ENCODE measurements around the gene GADD45G.

The GADD45G gene

GRCh38 chr9:89606049-89606623 is 1.3 kb downstream of the GADD45G start:
- in situ Hi-C loops (cut with HindIII; ENCODE audit: low pct_ligation_motif_present, low sequenced_read_pairs), result no loop called here
- DNase-seq, result peak; percentile 57
- Histone ChIP-seq H3K27ac (peak overlapping the region; percentile 51), H3K36me3 (replicated peaks) (no peaks in the 10 kb centered on the region), H3K4me3 (ENCODE audit: low read depth, low read length) (peak overlapping the region; percentile 54), H3K27me3 (replicated peaks) (peaks cover 4% of the 10 kb centered on the region)
- TF ChIP-seq CTCF (IDR thresholded peaks at IDR 0.05; ENCODE audit: low read depth, low read length, missing control alignments), result no peak

- TF ChIP-seq CTCF (IDR thresholded peaks at IDR 0.05; ENCODE audit: low read depth, low read length, missing control alignments), result no peak
- H3K36me3 ChIP-seq (replicated peaks), result no peaks in the 10 kb centered on the region
- H3K27ac ChIP-seq, result no peak overlapping the region
- DNase-seq, result peak; percentile 16
- peaks cover 3% of the 10 kb centered on the region for H3K27me3 ChIP-seq (replicated peaks)
- no peak overlapping the region for H3K4me3 ChIP-seq (ENCODE audit: low read depth, low read length)
- in situ Hi-C loops (cut with HindIII; ENCODE audit: low pct_ligation_motif_present, low sequenced_read_pairs), result no loop called here
These were observed 2.0 kb downstream of the GADD45G start for GRCh38 chr9:89606624-89607311.

GRCh38 chr9:89608641-89609335 is 4.0 kb downstream of the GADD45G start:
- Histone ChIP-seq H3K36me3 (replicated peaks) (no peaks in the 10 kb centered on the region), H3K27me3 (replicated peaks) (peaks cover 3% of the 10 kb centered on the region), H3K4me3 (ENCODE audit: low read depth, low read length) (no peak overlapping the region), H3K27ac (no peak overlapping the region)
- in situ Hi-C loops (cut with HindIII; ENCODE audit: low pct_ligation_motif_present, low sequenced_read_pairs), result no loop called here
- DNase-seq, result no peak
- TF ChIP-seq CTCF (IDR thresholded peaks at IDR 0.05; ENCODE audit: low read depth, low read length, missing control alignments), result no peak

- Histone ChIP-seq H3K27me3 (replicated peaks) (no peaks in the 10 kb centered on the region), H3K36me3 (replicated peaks) (no peaks in the 10 kb centered on the region), H3K4me3 (ENCODE audit: low read depth, low read length) (no peak overlapping the region), H3K27ac (no peak overlapping the region)
- no peak for DNase-seq
- in situ Hi-C loops (cut with HindIII; ENCODE audit: low pct_ligation_motif_present, low sequenced_read_pairs), result no loop called here
- TF ChIP-seq CTCF (IDR thresholded peaks at IDR 0.05; ENCODE audit: low read depth, low read length, missing control alignments), result no peak
These were observed 4.7 kb downstream of the GADD45G start for GRCh38 chr9:89609426-89610006.

- in situ Hi-C loops (cut with HindIII; ENCODE audit: low pct_ligation_motif_present, low sequenced_read_pairs), result no loop called here
- H3K27me3 ChIP-seq (replicated peaks), result no peaks in the 10 kb centered on the region
- H3K36me3 ChIP-seq (replicated peaks), result no peaks in the 10 kb centered on the region
- H3K4me3 ChIP-seq (ENCODE audit: low read depth, low read length), result no peak overlapping the region
- no peak for DNase-seq
- TF ChIP-seq CTCF (IDR thresholded peaks at IDR 0.05; ENCODE audit: low read depth, low read length, missing control alignments), result no peak
- no peak overlapping the region for H3K27ac ChIP-seq
These were observed 5.6 kb downstream of the GADD45G start for GRCh38 chr9:89610391-89610925.

Data from brain microvascular endothelial cell (primary cell).